H1 (cell line): Measurements from ENCODE around the gene ELAVL2. TPM values are rescaled to one million over a fixed set of nuclear protein-coding genes. Genes with fewer than 3 reads are reported as not detected.

Source experiments
- CTCF ChIA-PET: fragments of 300-600 bp; sonication (Branson Sonifier 250); formaldehyde crosslinking; loops from one replicate; lab custom pipeline; 2021; ENCODE audit not compliant: partially characterized antibody; lab: Charles Lee
- POLR2A ChIA-PET: fragments of 300-600 bp; sonication (Branson Sonifier 250); formaldehyde crosslinking; loops from one replicate; lab custom pipeline; 2021; ENCODE audit warnings: inconsistent platforms; ENCODE audit not compliant: partially characterized antibody; lab: Charles Lee
- DNase-seq, 2 experiments: peaks; one replicate each; pipeline versions ENCODE4 v3.0.0 to v3.0.0-alpha.2; 2010 to 2022; ENCODE audit warnings: low spot score in 2 of 2, low read depth in 1 of 2, mixed read lengths in 1 of 2
- FAIRE-seq: peaks from 2 replicates; lab custom pipeline; 2011; peaks lifted over from hg19 to GRCh38; lab: Jason Lieb, UNC
- H2AFZ ChIP-seq: 2 replicates; pipeline ENCODE4 v1.8.1; 2012; ENCODE audit warnings: low read length, inconsistent platforms
- H2AK5ac ChIP-seq: 2 replicates; pipeline ENCODE4 v1.6.1; 2013; ENCODE audit warnings: low read depth, low read length
- H2BK120ac ChIP-seq: replicated peaks from 2 replicates; pipeline ENCODE3; 2013; ENCODE audit warnings: low read depth, low read length, inconsistent platforms
- H2BK12ac ChIP-seq: 2 replicates; pipeline ENCODE4 v1.6.1; 2013; ENCODE audit warnings: low read depth, low read length
- H2BK15ac ChIP-seq: 2 replicates; pipeline ENCODE4 v1.6.1; 2013; ENCODE audit warnings: low read length
- H2BK20ac ChIP-seq: 2 replicates; pipeline ENCODE4 v1.6.1; 2013; ENCODE audit warnings: low read length
- H2BK5ac ChIP-seq: 2 replicates; pipeline ENCODE4 v1.6.1; 2013; ENCODE audit warnings: low read depth, low read length
- H3K14ac ChIP-seq: 2 replicates; pipeline ENCODE4 v1.6.1; 2013; ENCODE audit warnings: inconsistent platforms; ENCODE audit not compliant: insufficient read length
- H3K18ac ChIP-seq: 2 replicates; pipeline ENCODE4 v1.6.1; 2013; ENCODE audit warnings: low read length; ENCODE audit errors: extremely low read depth
- H3K23ac ChIP-seq: 2 replicates; pipeline ENCODE4 v1.6.1; 2013; ENCODE audit warnings: inconsistent platforms; ENCODE audit not compliant: insufficient read length
- H3K23me2 ChIP-seq: 2 replicates; pipeline ENCODE4 v1.6.1; 2013; ENCODE audit warnings: low read depth, low read length
- H3K27ac ChIP-seq: 2 replicates; pipeline ENCODE4 v1.6.1; 2011; ENCODE audit warnings: low read depth, low read length, inconsistent platforms
- H3K27me3 ChIP-seq, 4 experiments: replicated peaks in 1 of 4; 1 replicate in 1 of 4; 2 replicates in 3 of 4; pipeline versions ENCODE4 v1.6.1 to v1.8.1; 2011 to 2013; ENCODE audit warnings: low read length in 3 of 4, mild to moderate bottlenecking in 3 of 4, inconsistent platforms in 2 of 4, mixed read lengths in 2 of 4, moderate library complexity in 1 of 4; ENCODE audit not compliant: control insufficient read depth in 3 of 4, insufficient read depth in 3 of 4; ENCODE audit errors: extremely low read depth in 1 of 4
- H3K36me3 ChIP-seq, 4 experiments: 2 replicates each; pipeline versions ENCODE4 v1.6.1 to v1.8.1; 2011 to 2013; ENCODE audit warnings: mild to moderate bottlenecking in 4 of 4, low read length in 3 of 4, moderate library complexity in 2 of 4, control low read depth in 1 of 4, inconsistent platforms in 1 of 4; ENCODE audit not compliant: insufficient read depth in 4 of 4, control insufficient read depth in 2 of 4
- H3K4ac ChIP-seq: replicated peaks from 2 replicates; pipeline ENCODE3; 2013; ENCODE audit warnings: low read length, low read depth, mixed read lengths, inconsistent platforms; ENCODE audit not compliant: insufficient read length
- H3K4me1 ChIP-seq, 4 experiments: replicated peaks in 1 of 4; 1 replicate in 1 of 4; 2 replicates in 3 of 4; pipeline versions ENCODE4 v1.6.1 to v1.8.1; 2011 to 2013; ENCODE audit warnings: low read length in 3 of 4, inconsistent platforms in 2 of 4, mixed read lengths in 1 of 4; ENCODE audit not compliant: insufficient read depth in 4 of 4, control insufficient read depth in 3 of 4
- H3K4me2 ChIP-seq, 2 experiments: 2 replicates each; pipeline versions ENCODE4 v1.6.1 to v1.8.1; 2011 to 2013; ENCODE audit warnings: low read depth in 2 of 2, low read length in 2 of 2, control low read depth in 1 of 2, inconsistent platforms in 1 of 2, mild to moderate bottlenecking in 1 of 2; ENCODE audit not compliant: insufficient read depth in 1 of 2
- H3K4me3 ChIP-seq, 4 experiments: fragments of 200-600, 300-600 bp in 1 of 4; sonication (generic), shearing (Covaris generic), sonication (Bioruptor Twin) in 1 of 4; 2 replicates each; pipeline versions ENCODE4 v1.5.1 to v1.8.1; 2011 to 2016; ENCODE audit warnings: low read length in 4 of 4, low read depth in 3 of 4, control low read depth in 2 of 4, inconsistent platforms in 2 of 4, mild to moderate bottlenecking in 2 of 4, mixed read lengths in 1 of 4, moderate library complexity in 1 of 4; ENCODE audit not compliant: insufficient read depth in 2 of 4; ENCODE audit errors: extremely low read depth in 1 of 4
- H3K56ac ChIP-seq: replicated peaks from 2 replicates; pipeline ENCODE3; 2013; ENCODE audit warnings: low read depth, mild to moderate bottlenecking, mixed read lengths, low read length, inconsistent platforms; ENCODE audit not compliant: insufficient read length
- H3K79me1 ChIP-seq: 2 replicates; pipeline ENCODE4 v1.6.1; 2013; ENCODE audit warnings: low read depth, low read length, control low read depth
- H3K79me2 ChIP-seq, 2 experiments: 2 replicates each; pipeline versions ENCODE4 v1.6.1 to v1.8.1; 2012 to 2013; ENCODE audit warnings: low read length in 2 of 2, mild to moderate bottlenecking in 2 of 2, inconsistent platforms in 1 of 2; ENCODE audit not compliant: insufficient read depth in 2 of 2, control insufficient read depth in 1 of 2
- H3K9ac ChIP-seq, 4 experiments: replicated peaks in 1 of 4; 1 replicate in 1 of 4; 2 replicates in 3 of 4; pipeline versions ENCODE4 v1.6.1 to v1.8.1; 2011 to 2013; ENCODE audit warnings: low read depth in 3 of 4, low read length in 3 of 4, control low read depth in 2 of 4, mild to moderate bottlenecking in 2 of 4, moderate library complexity in 2 of 4, inconsistent platforms in 1 of 4; ENCODE audit errors: extremely low read depth in 1 of 4
- H3K9me3 ChIP-seq, 2 experiments: 2 replicates each; pipeline versions ENCODE4 v1.6.1 to v1.8.1; 2012 to 2013; ENCODE audit warnings: mild to moderate bottlenecking in 2 of 2, moderate library complexity in 2 of 2, control low read depth in 1 of 2, inconsistent platforms in 1 of 2, low read depth in 1 of 2, low read length in 1 of 2, mixed read lengths in 1 of 2; ENCODE audit not compliant: insufficient read depth in 2 of 2
- H4K20me1 ChIP-seq, 2 experiments: replicated peaks in 1 of 2; 2 replicates each; pipeline versions ENCODE3 to v1.8.1; 2011 to 2013; ENCODE audit warnings: inconsistent platforms in 2 of 2, low read length in 2 of 2, mild to moderate bottlenecking in 1 of 2; ENCODE audit not compliant: insufficient read depth in 2 of 2, control insufficient read depth in 1 of 2
- H4K5ac ChIP-seq: 2 replicates; pipeline ENCODE4 v1.6.1; 2013; ENCODE audit warnings: low read length, low read depth, mixed read lengths, inconsistent platforms; ENCODE audit not compliant: insufficient read length
- H4K8ac ChIP-seq: 2 replicates; pipeline ENCODE4 v1.8.0; 2013; ENCODE audit warnings: mild to moderate bottlenecking, moderate library complexity, low read length, inconsistent platforms; ENCODE audit not compliant: insufficient read depth; ENCODE audit errors: extremely low read depth
- H4K91ac ChIP-seq: replicated peaks from 2 replicates; pipeline ENCODE3; 2013; ENCODE audit warnings: low read length, mixed read lengths, inconsistent platforms; ENCODE audit not compliant: insufficient read length
- CHD1 ChIP-seq: IDR thresholded peaks from 2 replicates; pipeline ENCODE4 v1.6.1; 2012; ENCODE audit warnings: low read depth, low read length, improper control_type of control experiment
- CHD2 ChIP-seq: IDR thresholded peaks from 2 replicates; pipeline ENCODE4 v1.6.1; 2012; ENCODE audit warnings: low read length, improper control_type of control experiment
- JUN ChIP-seq: IDR thresholded peaks from 2 replicates; pipeline ENCODE4 v1.6.1; 2011; ENCODE audit warnings: low read depth, mild to moderate bottlenecking, improper control_type of control experiment, low read length
- JUND ChIP-seq: IDR thresholded peaks from 2 replicates; pipeline ENCODE4 v1.6.1; 2011; ENCODE audit warnings: mild to moderate bottlenecking, improper control_type of control experiment, low read length
- RAD21 ChIP-seq, 2 experiments: IDR thresholded peaks in 1 of 2; conservative IDR thresholded peaks in 1 of 2; 2 replicates each; pipeline ENCODE4 v1.6.1; 2011; ENCODE audit warnings: low read depth in 2 of 2, low read length in 2 of 2, improper control_type of control experiment in 1 of 2, inconsistent platforms in 1 of 2, mild to moderate bottlenecking in 1 of 2, moderate library complexity in 1 of 2
- SAP30 ChIP-seq: fragments of 300-600 bp; sonication (generic); IDR thresholded peaks from 2 replicates; pipeline ENCODE4 v1.7.1; 2012; ENCODE audit warnings: low read length, moderate library complexity, mild to moderate bottlenecking, inconsistent platforms; ENCODE audit not compliant: insufficient read depth, insufficient replicate concordance
- TBP ChIP-seq: IDR thresholded peaks from 2 replicates; pipeline ENCODE4 v1.6.1; 2011; ENCODE audit warnings: low read depth, low read length, improper control_type of control experiment
- ZNF274 ChIP-seq: IDR thresholded peaks from 2 replicates; pipeline ENCODE4 v1.7.0; 2012; ENCODE audit warnings: low read length, borderline replicate concordance; ENCODE audit errors: extremely low read depth
- WGBS, 2 experiments: shearing (Covaris generic) in 1 of 2; methylation state at CpG; one replicate each; pipeline versions ENCODE4 v1.1.6 to v1.1.7; 2013 to 2015; ENCODE audit warnings: low lambda C conversion rate in 2 of 2, mixed read lengths in 2 of 2, inconsistent platforms in 1 of 2, low coverage in 1 of 2, missing lambda C conversion rate in 1 of 2; ENCODE audit not compliant: insufficient replicate concordance in 2 of 2, insufficient coverage in 1 of 2, insufficient read length in 1 of 2; ENCODE audit errors: extremely low coverage in 1 of 2, missing lambda C conversion rate in 1 of 2; 5-methylcytosine and 5-hydroxymethylcytosine counted together
- polyA plus RNA-seq, 7 experiments: library from polyadenylated mRNA; depleted of rRNA in 3 of 7; stranded (reverse) in 5 of 7; unstranded in 2 of 7; fragments of >200 nt in 5 of 7; fragments of 200-250 nt in 2 of 7; gene quantifications; 1 replicate in 5 of 7; 2 replicates in 1 of 7; 4 replicates in 1 of 7; pipeline versions ENCODE4 v1.2.1 to v1.2.3, GENCODE V29; 2011 to 2013; ENCODE audit warnings: missing spikeins in 2 of 7, mixed read lengths in 2 of 7
- total RNA-seq: library from RNA; stranded (reverse); fragmentation: NEBNext Ultra II Directional; extraction: Animal tissue kit (Norgen Biotek cat#: 25700); gene quantifications from 2 replicates; pipeline ENCODE4 v1.2.1, GENCODE V29; 2021

The ELAVL2 gene
- total and polyA plus RNA-seq, 2 of the 8 experiments (the other 6 are each of a cell fraction or from before 2014, with no cell fraction given): 4.9 to 21.9 TPM

DNA sequence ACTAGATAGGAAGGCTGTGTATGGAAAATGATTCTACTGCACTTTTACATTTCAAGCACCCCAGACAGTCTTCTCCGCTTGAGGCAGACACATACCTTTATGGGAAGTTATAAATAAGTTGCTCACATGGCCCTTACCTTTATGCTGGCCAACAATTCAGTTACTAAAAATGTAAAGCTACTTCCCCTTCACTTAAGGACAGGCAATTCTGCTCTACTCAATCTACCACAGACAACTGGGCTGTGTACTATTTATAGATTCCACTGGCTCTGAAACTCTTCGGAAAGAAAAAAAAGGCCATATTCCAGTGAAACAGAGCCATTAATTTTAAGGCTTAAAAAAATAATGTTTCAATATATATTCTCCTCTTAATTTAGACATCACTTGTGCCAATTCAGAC, 59.4 kb downstream of the ELAVL2 start:
- no peak overlapping the region for H4K5ac ChIP-seq
- H3K27me3 ChIP-seq: no peaks in the 10 kb centered on the region
- no peak overlapping the region for H2BK12ac ChIP-seq
- ChIA-PET POLR2A (interaction anchor here (0.5 kb wide), 1 partner anchor 13 kb away, joined by 3 read pairs; no protein-coding TSS in a partner anchor), CTCF (no interaction called here)
- H4K8ac ChIP-seq: no peak overlapping the region
- no peak overlapping the region for H3K23ac ChIP-seq
- H3K4me3 ChIP-seq: no peak overlapping the region
- no peak overlapping the region for H2BK15ac ChIP-seq
- no peak overlapping the region; the same call in 1 of the 2 replicates for H3K18ac ChIP-seq
- no peak overlapping the region for H2BK120ac ChIP-seq
- 78% methylated on average over 2 of the region's 2 CpGs; no CpG with 5 or more reads in 1 of the 2 experiments for WGBS, 2 experiments
- DNase-seq (no peak), FAIRE-seq (no peak)
- no peaks in the 10 kb centered on the region for H3K23me2 ChIP-seq
- H2AK5ac ChIP-seq: no peak overlapping the region
- no peaks in the 10 kb centered on the region for H3K36me3 ChIP-seq
- H2AFZ ChIP-seq: no peak overlapping the region
- H3K27ac ChIP-seq: no peak overlapping the region
- H2BK5ac ChIP-seq: no peak overlapping the region
- H3K4me1 ChIP-seq: peaks cover 2 to 21% (median 11%) of the 10 kb centered on the region in 4 experiments; a peak in 6 of 7 replicates
- TF ChIP-seq TBP: no peak
- TF ChIP-seq JUND: no peak
- no peak for TF ChIP-seq CHD2
- TF ChIP-seq JUN: no peak
- no peak for TF ChIP-seq SAP30
- no peak for TF ChIP-seq ZNF274
- no peak for TF ChIP-seq CHD1
- TF ChIP-seq RAD21 (IDR thresholded peaks at IDR 0.05 in 1 of 2, conservative IDR thresholded peaks at IDR 0.05 in 1 of 2; ENCODE audit: low read depth in 2 of 2, low read length in 2 of 2): no peak
- H2BK20ac ChIP-seq: no peak overlapping the region
- peaks cover 3% of the 10 kb centered on the region; the same call in 1 of the 2 replicates for H3K79me1 ChIP-seq
- no peak overlapping the region for H3K56ac ChIP-seq
- H3K14ac ChIP-seq: no peak overlapping the region
- H3K4ac ChIP-seq: no peak overlapping the region
- H3K79me2 ChIP-seq: peaks cover 0 to 100% of the 10 kb centered on the region in 2 experiments; a peak in 3 of 4 replicates
- H3K4me2 ChIP-seq: no peak overlapping the region
- peaks cover 0 to 8% of the 10 kb centered on the region in 2 experiments for H4K20me1 ChIP-seq
- no peak overlapping the region for H4K91ac ChIP-seq
- no peak overlapping the region for H3K9ac ChIP-seq
- no peaks in the 10 kb centered on the region for H3K9me3 ChIP-seq
